Endothelial cell of umbilical vein (primary cell): Measurements from ENCODE around the gene ATP10B. TPM values are rescaled to one million over a fixed set of nuclear protein-coding genes. Genes with fewer than 3 reads are reported as not detected.

Experiments used
- BruUV-seq: library from RNA; stranded (reverse); fragments of 400-500 nt; replicated peaks from 2 replicates; lab custom pipeline; 2021; lab: Mats Ljungman, UMichigan
- CTCF ChIA-PET: fragments of 300-600, 350-600 bp; sonication (Branson Sonifier 250); formaldehyde crosslinking; loops from one replicate; lab custom pipeline; 2021; ENCODE audit warnings: antibody characterized with exemption, inconsistent platforms; lab: Charles Lee
- POLR2A ChIA-PET: fragments of 300-600, 350-600 bp; sonication (Branson Sonifier 250); formaldehyde crosslinking; loops from one replicate; lab custom pipeline; 2021; ENCODE audit warnings: antibody characterized with exemption, inconsistent platforms; lab: Charles Lee
- DNase-seq: peaks from one replicate; pipeline ENCODE4 v3.0.0-alpha.2; 2011; ENCODE audit warnings: low read depth, low spot score
- FAIRE-seq: peaks from 2 replicates; lab custom pipeline; 2011; peaks lifted over from hg19 to GRCh38; lab: Jason Lieb, UNC
- H2AFZ ChIP-seq: 2 replicates; pipeline ENCODE4 v1.6.0; 2012; ENCODE audit warnings: low read depth, low read length, control low read depth, inconsistent platforms
- H3K27ac ChIP-seq: 2 replicates; pipeline ENCODE4 v1.5.1; 2011; ENCODE audit warnings: low read depth, mild to moderate bottlenecking, control low read depth, low read length, moderate library complexity; ENCODE audit not compliant: insufficient read depth
- H3K27me3 ChIP-seq, 2 experiments: 2 replicates each; pipeline versions ENCODE4 v1.6.0 to v1.6.1; 2011; ENCODE audit warnings: low read length in 2 of 2, mixed read lengths in 1 of 2; ENCODE audit not compliant: control insufficient read depth in 2 of 2, insufficient read depth in 2 of 2
- H3K36me3 ChIP-seq, 2 experiments: 2 replicates in 1 of 2; 3 replicates in 1 of 2; pipeline ENCODE4 v1.5.1; 2011; ENCODE audit warnings: low read length in 2 of 2, mild to moderate bottlenecking in 1 of 2, moderate library complexity in 1 of 2; ENCODE audit not compliant: control insufficient read depth in 2 of 2, insufficient read depth in 2 of 2; ENCODE audit errors: extremely low read depth in 1 of 2
- H3K4me1 ChIP-seq: 3 replicates; pipeline ENCODE4 v1.5.1; 2011; ENCODE audit warnings: mild to moderate bottlenecking, low read length; ENCODE audit not compliant: control insufficient read depth, insufficient read depth; ENCODE audit errors: extremely low read depth
- H3K4me2 ChIP-seq: 2 replicates; pipeline ENCODE4 v1.6.1; 2011; ENCODE audit warnings: low read length, control low read depth, mixed read lengths; ENCODE audit not compliant: insufficient read depth
- H3K4me3 ChIP-seq, 3 experiments: fragments of 200-600 bp in 1 of 3; sonication (generic), shearing (Covaris generic) in 1 of 3; replicated peaks in 1 of 3; 2 replicates each; pipeline ENCODE4 v1.5.1; 2011 to 2016; ENCODE audit warnings: control low read depth in 3 of 3, low read length in 3 of 3, mild to moderate bottlenecking in 2 of 3, inconsistent platforms in 1 of 3, low read depth in 1 of 3, moderate library complexity in 1 of 3; ENCODE audit not compliant: insufficient read depth in 1 of 3
- H3K79me2 ChIP-seq: 2 replicates; pipeline ENCODE4 v1.6.0; 2012; ENCODE audit warnings: low read length, inconsistent platforms; ENCODE audit not compliant: control insufficient read depth, insufficient read depth
- H3K9ac ChIP-seq: replicated peaks from 2 replicates; pipeline ENCODE3; 2011; ENCODE audit warnings: low read length, control low read depth; ENCODE audit not compliant: insufficient read depth; ENCODE audit errors: extremely low read depth
- H3K9me1 ChIP-seq: replicated peaks from 3 replicates; pipeline ENCODE4 v1.6.0; 2011; ENCODE audit warnings: mild to moderate bottlenecking, low read length; ENCODE audit not compliant: control insufficient read depth, insufficient read depth; ENCODE audit errors: extremely low read depth
- H3K9me3 ChIP-seq: replicated peaks from 2 replicates; pipeline ENCODE4 v1.5.1; 2012; ENCODE audit warnings: low read length, inconsistent platforms; ENCODE audit not compliant: control insufficient read depth, insufficient read depth
- H4K20me1 ChIP-seq: replicated peaks from 2 replicates; pipeline ENCODE3; 2011; ENCODE audit warnings: mild to moderate bottlenecking, low read length; ENCODE audit not compliant: control insufficient read depth, insufficient read depth; ENCODE audit errors: extremely low read depth
- EZH2 ChIP-seq: IDR thresholded peaks from 2 replicates; pipeline ENCODE4 v1.6.1; 2012; ENCODE audit warnings: borderline replicate concordance, low read depth, mild to moderate bottlenecking, moderate library complexity, low read length, inconsistent platforms; ENCODE audit not compliant: severe bottlenecking
- FOS ChIP-seq: IDR thresholded peaks from 2 replicates; pipeline ENCODE4 v1.6.1; 2011; ENCODE audit warnings: mild to moderate bottlenecking, low read length, moderate library complexity, borderline replicate concordance; ENCODE audit not compliant: insufficient read depth
- GATA2 ChIP-seq: IDR thresholded peaks from 2 replicates; pipeline ENCODE4 v1.7.0; 2011; ENCODE audit warnings: low read depth, mild to moderate bottlenecking, moderate library complexity, mixed read lengths, low read length; ENCODE audit not compliant: insufficient read length, insufficient read depth
- JUN ChIP-seq: IDR thresholded peaks from 2 replicates; pipeline ENCODE4 v1.6.1; 2011; ENCODE audit warnings: borderline replicate concordance, low read depth; ENCODE audit not compliant: insufficient read length, insufficient read depth
- MYC ChIP-seq: IDR thresholded peaks from one replicate; pipeline ENCODE4 v1.6.1; 2011; ENCODE audit warnings: mild to moderate bottlenecking, low read depth, low read length
- POLR2A ChIP-seq: IDR thresholded peaks from 2 replicates; pipeline ENCODE4 v1.6.1; 2012; ENCODE audit warnings: low read depth, mild to moderate bottlenecking, control low read depth, low read length
- POLR2AphosphoS5 ChIP-seq: IDR thresholded peaks from 2 replicates; pipeline ENCODE4 v1.6.1; 2012; ENCODE audit warnings: low read depth, mild to moderate bottlenecking, control low read depth, low read length, moderate library complexity; ENCODE audit not compliant: insufficient read depth
- dilution Hi-C: fragments of 300-500 bp; cut with MboI; formaldehyde crosslinking; loops from one replicate; pipeline ENCODE4 v1.15.0; 2019; ENCODE audit warnings: low sequenced_read_pairs; ENCODE audit not compliant: extremely low pct_ligation_motif_present
- intact Hi-C: fragments of 100-400 bp; cut with micrococcal nuclease; formaldehyde crosslinking; loops from one replicate; pipeline ENCODE4 v1.10.0; 2022
- polyA plus RNA-seq, 4 experiments: library from polyadenylated mRNA; depleted of rRNA in 3 of 4; stranded (reverse) in 3 of 4; unstranded in 1 of 4; fragments of >200 nt; gene quantifications; 2 replicates each; pipeline versions ENCODE4 v1.2.1 to v1.2.3, GENCODE V29; 2011 to 2012; ENCODE audit warnings: missing spikeins in 1 of 4
- total RNA-seq: library from RNA; stranded (reverse); gene quantifications from 2 replicates; pipeline ENCODE4 v1.2.3, GENCODE V29; 2021
- TF ChIP-seq, protein P1 (sequence below): IDR thresholded peaks from 2 replicates; pipeline ENCODE4 v1.6.1; 2011; ENCODE audit not compliant: insufficient read depth, insufficient read length
- TF ChIP-seq, protein P2 (sequence below), 2 donors: IDR thresholded peaks; 1 replicate in 1 of 2; 2 replicates in 1 of 2; pipeline ENCODE4 v1.5.1; 2011; ENCODE audit warnings: low read length in 2 of 2, mild to moderate bottlenecking in 2 of 2, moderate library complexity in 2 of 2, control low read depth in 1 of 2, inconsistent platforms in 1 of 2, low read depth in 1 of 2; ENCODE audit not compliant: insufficient read depth in 1 of 2; ENCODE audit errors: extremely low read depth in 1 of 2

Gene ATP10B
- total and polyA plus RNA-seq, 2 donors (not counting 3 experiments of a cell fraction or from before 2014, with no cell fraction given), result not detected

DNA sequence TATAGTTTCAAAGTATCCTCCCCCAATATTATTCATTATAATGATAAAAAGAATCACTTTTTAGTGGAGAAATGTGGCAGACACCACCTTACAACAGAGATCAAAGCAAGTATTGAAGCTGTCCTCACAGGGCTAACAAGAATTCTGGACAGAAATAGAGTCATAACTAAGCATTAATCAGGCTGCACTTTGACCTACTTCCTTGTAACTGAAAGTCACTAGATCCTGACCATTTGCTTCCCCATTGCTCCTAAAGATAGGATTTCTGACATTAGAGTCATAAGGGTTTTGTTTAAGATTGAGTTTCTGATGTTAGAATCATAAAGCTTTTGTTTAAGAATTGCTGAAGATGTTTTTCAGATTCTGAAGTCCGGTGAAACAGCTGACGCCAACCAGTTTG is 159.7 kb downstream of the ATP10B start:
- no TSS peak for BruUV-seq
- FAIRE-seq (no peak), DNase-seq (no peak)
- dilution Hi-C loops (no loop called here), intact Hi-C loops (no loop called here)
- H3K4me2 ChIP-seq, result no peak overlapping the region
- no peaks in the 10 kb centered on the region for H3K27me3 ChIP-seq
- no peaks in the 10 kb centered on the region for H4K20me1 ChIP-seq
- H3K9ac ChIP-seq, result no peak overlapping the region
- TF ChIP-seq, protein P1, sequence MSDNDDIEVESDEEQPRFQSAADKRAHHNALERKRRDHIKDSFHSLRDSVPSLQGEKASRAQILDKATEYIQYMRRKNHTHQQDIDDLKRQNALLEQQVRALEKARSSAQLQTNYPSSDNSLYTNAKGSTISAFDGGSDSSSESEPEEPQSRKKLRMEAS, result no peak
- no peak for TF ChIP-seq POLR2AphosphoS5
- TF ChIP-seq GATA2, result no peak
- TF ChIP-seq FOS, result no peak
- TF ChIP-seq JUN, result no peak
- TF ChIP-seq MYC, result no peak
- TF ChIP-seq, protein P2, sequence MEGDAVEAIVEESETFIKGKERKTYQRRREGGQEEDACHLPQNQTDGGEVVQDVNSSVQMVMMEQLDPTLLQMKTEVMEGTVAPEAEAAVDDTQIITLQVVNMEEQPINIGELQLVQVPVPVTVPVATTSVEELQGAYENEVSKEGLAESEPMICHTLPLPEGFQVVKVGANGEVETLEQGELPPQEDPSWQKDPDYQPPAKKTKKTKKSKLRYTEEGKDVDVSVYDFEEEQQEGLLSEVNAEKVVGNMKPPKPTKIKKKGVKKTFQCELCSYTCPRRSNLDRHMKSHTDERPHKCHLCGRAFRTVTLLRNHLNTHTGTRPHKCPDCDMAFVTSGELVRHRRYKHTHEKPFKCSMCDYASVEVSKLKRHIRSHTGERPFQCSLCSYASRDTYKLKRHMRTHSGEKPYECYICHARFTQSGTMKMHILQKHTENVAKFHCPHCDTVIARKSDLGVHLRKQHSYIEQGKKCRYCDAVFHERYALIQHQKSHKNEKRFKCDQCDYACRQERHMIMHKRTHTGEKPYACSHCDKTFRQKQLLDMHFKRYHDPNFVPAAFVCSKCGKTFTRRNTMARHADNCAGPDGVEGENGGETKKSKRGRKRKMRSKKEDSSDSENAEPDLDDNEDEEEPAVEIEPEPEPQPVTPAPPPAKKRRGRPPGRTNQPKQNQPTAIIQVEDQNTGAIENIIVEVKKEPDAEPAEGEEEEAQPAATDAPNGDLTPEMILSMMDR (IDR thresholded peaks at IDR 0.05; ENCODE audit: extremely low read depth in 1 of 2, insufficient read depth in 1 of 2, low read depth in 1 of 2, low read length in 2 of 2), result no peak
- no peak for TF ChIP-seq EZH2
- TF ChIP-seq POLR2A, result no peak
- ChIA-PET CTCF (no interaction called here), POLR2A (no interaction called here)
- H3K9me1 ChIP-seq, result no peaks in the 10 kb centered on the region
- no peaks in the 10 kb centered on the region for H3K79me2 ChIP-seq
- H3K4me3 ChIP-seq, result no peak overlapping the region
- H3K9me3 ChIP-seq, result no peaks in the 10 kb centered on the region
- H3K36me3 ChIP-seq, result no peaks in the 10 kb centered on the region
- no peak overlapping the region for H2AFZ ChIP-seq
- H3K27ac ChIP-seq, result no peak overlapping the region
- no peaks in the 10 kb centered on the region for H3K4me1 ChIP-seq
